Choroid plexus epithelial cell (primary cell): ENCODE data around the gene PCDHAC2.

Source experiments
- DNase-seq: peaks from one replicate; pipeline ENCODE4 v3.0.0-alpha.2; 2010; ENCODE audit warnings: low read depth
- H3K4me3 ChIP-seq: 2 replicates; pipeline ENCODE4 v1.5.1; 2011; ENCODE audit warnings: low read depth, mild to moderate bottlenecking, control low read depth, low read length, moderate library complexity
- CTCF ChIP-seq: conservative IDR thresholded peaks from 2 replicates; pipeline ENCODE4 v1.5.1; 2011; ENCODE audit warnings: low read depth, mild to moderate bottlenecking, control low read depth, inconsistent platforms, low read length, moderate library complexity

Gene PCDHAC2

GRCh38 chr5:141017943-141018342 lies 51.7 kb downstream of the PCDHAC2 start:
- no peak overlapping the region for H3K4me3 ChIP-seq
- no peak for TF ChIP-seq CTCF
- DNase-seq = no peak
